GM23248 (cell line): ENCODE results near the gene C1orf87.

Source experiments
- EZH2 ChIP-seq: fragments of 200-600 bp; sonication (generic); IDR thresholded peaks from 2 replicates; pipeline ENCODE4 v1.6.1; 2018; ENCODE audit warnings: antibody characterized with exemption, mild to moderate bottlenecking; ENCODE audit not compliant: insufficient read depth, poor library complexity, severe bottlenecking
- EZH2phosphoT487 ChIP-seq: fragments of 200-600 bp; sonication (generic); IDR thresholded peaks from 2 replicates; pipeline ENCODE4 v1.6.1; 2018; ENCODE audit warnings: antibody characterized with exemption, moderate library complexity, mild to moderate bottlenecking, low read depth; ENCODE audit not compliant: insufficient read depth

- no peak for TF ChIP-seq EZH2
- TF ChIP-seq EZH2phosphoT487: no peak
Observed at GRCh38 chr1:59967780-59968179, 105.8 kb downstream of the C1orf87 start.
